ENCODE data around the gene LRRC17. TPM values are rescaled to one million over a fixed set of nuclear protein-coding genes. Genes with fewer than 3 reads are reported as not detected.

LRRC17 gene
- total and polyA plus RNA-seq, 2 of the 4 experiments (the other 2 are of a cell fraction): 250 to 280 TPM

DNA sequence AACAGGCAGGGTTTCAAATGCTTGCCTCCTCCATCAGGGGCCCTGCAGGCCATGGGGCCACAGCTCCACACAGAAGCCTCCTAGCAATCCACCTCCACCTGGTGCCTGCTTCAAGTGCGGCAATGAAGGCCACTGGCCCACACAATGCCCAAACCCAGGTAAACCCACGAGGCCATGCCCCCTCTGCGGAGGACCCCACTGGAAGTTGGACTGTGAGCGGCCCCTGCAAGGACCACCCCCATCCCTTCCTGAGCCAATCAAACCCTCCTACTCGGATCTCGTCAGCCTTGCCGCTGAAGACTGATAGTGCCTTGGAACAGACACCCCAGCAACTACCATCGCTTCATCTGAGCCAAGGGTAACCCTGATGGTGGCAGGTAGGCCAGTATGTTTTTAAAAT, 63.1 kb downstream of the LRRC17 start:
- Histone ChIP-seq H3K56ac (ENCODE audit: extremely low read depth, insufficient read depth, low read length) (no peak overlapping the region), H2AK9ac (replicated peaks; ENCODE audit: low read depth, low read length, poor library complexity) (no peak overlapping the region), H3K9me3 (ENCODE audit: control insufficient read depth, insufficient read depth, low read length) (peaks cover 2% of the 10 kb centered on the region; the same call in 1 of the 2 replicates), H3K27me3 (ENCODE audit: control insufficient read depth, insufficient read depth, low read length) (no peaks in the 10 kb centered on the region), H2BK20ac (ENCODE audit: low read depth, low read length) (no peak overlapping the region), H3K79me1 (ENCODE audit: low read depth in 1 of 2, low read length in 2 of 2) (no peaks in the 10 kb centered on the region), H2BK15ac (ENCODE audit: low read depth, low read length) (no peak overlapping the region), H4K91ac (ENCODE audit: insufficient read depth, low read depth, low read length) (no peak overlapping the region), H3K4me3 (ENCODE audit: insufficient read depth, low read depth, low read length) (no peak overlapping the region), H3K4me2 (ENCODE audit: low read depth, low read length) (no peak overlapping the region), H2BK120ac (ENCODE audit: low read depth, low read length) (no peak overlapping the region), H4K20me1 (ENCODE audit: insufficient read depth, low read length) (no peaks in the 10 kb centered on the region), H3K36me3 (ENCODE audit: control insufficient read depth, insufficient read depth, low read length) (no peaks in the 10 kb centered on the region), H3K4ac (ENCODE audit: low read depth, low read length) (no peak overlapping the region), H3K23ac (ENCODE audit: low read depth, low read length) (no peak overlapping the region), H2AFZ (replicated peaks; ENCODE audit: low read length, poor library complexity) (no peak overlapping the region), H3K27ac (ENCODE audit: insufficient read depth, low read length) (no peak overlapping the region), H3K18ac (ENCODE audit: low read depth, low read length) (no peak overlapping the region), H2AK5ac (ENCODE audit: low read depth, low read length) (0 out of 2 replicates have a peak overlapping the region, but pooled peaks have one; percentile 50), H4K8ac (ENCODE audit: low read depth in 2 of 2, low read length in 2 of 2) (no peak overlapping the region), H4K5ac (ENCODE audit: low read depth, low read length) (no peak overlapping the region), H3K14ac (replicated peaks; ENCODE audit: low read depth, low read length) (no peak overlapping the region), H3K9me1 (ENCODE audit: insufficient read depth, low read length) (no peaks in the 10 kb centered on the region), H3K4me1 (ENCODE audit: control insufficient read depth, insufficient read depth, low read length) (no peaks in the 10 kb centered on the region; the same call in 1 of the 2 replicates), H3K9ac (ENCODE audit: low read depth, low read length) (no peak overlapping the region), H2BK5ac (ENCODE audit: low read depth, low read length, poor library complexity, severe bottlenecking) (no peak overlapping the region)
- DNase-seq (no peak), ATAC-seq (ENCODE audit: low read depth) (no peak)
- ChIA-PET CTCF (no interaction called here), POLR2A (ENCODE audit: unreplicated experiment) (no interaction called here)
- no TSS peak for BruUV-seq (replicated peaks)
- TF ChIP-seq SMC3 (IDR thresholded peaks at IDR 0.05; ENCODE audit: low read depth, low read length) (no peak), NFE2L2 (IDR thresholded peaks at IDR 0.05; ENCODE audit: low read depth, low read length) (no peak), MAZ (IDR thresholded peaks at IDR 0.05; ENCODE audit: borderline replicate concordance, low read depth, low read length) (no peak), CEBPB (IDR thresholded peaks at IDR 0.05; ENCODE audit: low read depth, low read length) (no peak)
- TF ChIP-seq, protein P1, sequence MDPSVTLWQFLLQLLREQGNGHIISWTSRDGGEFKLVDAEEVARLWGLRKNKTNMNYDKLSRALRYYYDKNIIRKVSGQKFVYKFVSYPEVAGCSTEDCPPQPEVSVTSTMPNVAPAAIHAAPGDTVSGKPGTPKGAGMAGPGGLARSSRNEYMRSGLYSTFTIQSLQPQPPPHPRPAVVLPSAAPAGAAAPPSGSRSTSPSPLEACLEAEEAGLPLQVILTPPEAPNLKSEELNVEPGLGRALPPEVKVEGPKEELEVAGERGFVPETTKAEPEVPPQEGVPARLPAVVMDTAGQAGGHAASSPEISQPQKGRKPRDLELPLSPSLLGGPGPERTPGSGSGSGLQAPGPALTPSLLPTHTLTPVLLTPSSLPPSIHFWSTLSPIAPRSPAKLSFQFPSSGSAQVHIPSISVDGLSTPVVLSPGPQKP (IDR thresholded peaks at IDR 0.05; ENCODE audit: borderline replicate concordance, low read depth, low read length): no peak
- in situ Hi-C loops (cut with MboI; ENCODE audit: low sequenced_read_pairs) (no loop called here), dilution Hi-C loops (cut with HindIII; ENCODE audit: low sequenced_read_pairs, unreplicated experiment) (no loop called here), intact Hi-C loops (cut with micrococcal nuclease) (no loop called here)
- WGBS, 2 experiments (ENCODE audit: extremely low coverage in 2 of 2, insufficient read length in 1 of 2): no CpG with 5 or more reads among the region's 8 CpGs

Data from IMR-90 (cell line).